ENCODE measurements around the gene TMEM9B. TPM values are rescaled to one million over a fixed set of nuclear protein-coding genes. Genes with fewer than 3 reads are reported as not detected.
"Not testable (repeated sequence)": the region's sequence is repeated elsewhere in the genome, so short reads cannot be mapped to it uniquely, and the experiment has no call there.

The TMEM9B gene
- 25.2 TPM for total RNA-seq
- 10 to 100 TPM; 33.7 to 39.8 (median 36.3) TPM for polyA plus RNA-seq (ENCODE audit: insufficient read depth in 1 of 8, insufficient read length in 8 of 8, low replicate concordance in 1 of 8)
- long read RNA-seq, donor 1, transcript TMEM9B-205 (5 exons, 2,083 nt), result major isoform, 5 of 6 reads
- long read RNA-seq, donor 1, partial matches to known transcripts, result 0 of 6 reads
- long read RNA-seq, donor 1, other reads (novel, unspliced or antisense), result 0 of 6 reads
- long read RNA-seq, donor 2, partial matches to known transcripts, result 0 of 4 reads
- long read RNA-seq, donor 2, other reads (novel, unspliced or antisense), result 0 of 4 reads
- long read RNA-seq, donor 3, transcript TMEM9B-205 (5 exons, 2,083 nt), result major isoform, 27 of 38 reads
- long read RNA-seq, donor 3, partial matches to known transcripts, result 8 of 38 reads
- long read RNA-seq, donor 3, other reads (novel, unspliced or antisense), result 0 of 38 reads
- long read RNA-seq, donor 4, transcript TMEM9B-205 (5 exons, 2,083 nt), result major isoform, 14 of 15 reads
- long read RNA-seq, donor 4, partial matches to known transcripts, result 0 of 15 reads
- long read RNA-seq, donor 4, other reads (novel, unspliced or antisense), result 0 of 15 reads
- long read RNA-seq, donor 5, transcript TMEM9B-205 (5 exons, 2,083 nt), result major isoform, 35 of 39 reads
- long read RNA-seq, donor 5, partial matches to known transcripts, result 0 of 39 reads
- long read RNA-seq, donor 5, other reads (novel, unspliced or antisense), result 0 of 39 reads
- long read RNA-seq, donor 6, transcript TMEM9B-201 (4 exons, 1,659 nt), result minor isoform, 5 of 33 reads
- long read RNA-seq, donor 6, transcript TMEM9B-205 (5 exons, 2,083 nt), result major isoform, 26 of 33 reads
- long read RNA-seq, donor 6, partial matches to known transcripts, result 0 of 33 reads
- long read RNA-seq, donor 6, other reads (novel, unspliced or antisense), result 0 of 33 reads
- long read RNA-seq, donor 7, transcript TMEM9B-205 (5 exons, 2,083 nt), result major isoform, 12 of 65 reads
- long read RNA-seq, donor 7, partial matches to known transcripts, result 50 of 65 reads
- long read RNA-seq, donor 7, other reads (novel, unspliced or antisense), result 0 of 65 reads
- long read RNA-seq, donor 8, transcript TMEM9B-205 (5 exons, 2,083 nt), result major isoform, 9 of 13 reads
- long read RNA-seq, donor 8, partial matches to known transcripts, result 0 of 13 reads
- long read RNA-seq, donor 8, other reads (novel, unspliced or antisense), result 0 of 13 reads
- long read RNA-seq, donor 9, transcript TMEM9B-205 (5 exons, 2,083 nt), result major isoform, 6 of 7 reads
- long read RNA-seq, donor 9, partial matches to known transcripts, result 0 of 7 reads
- long read RNA-seq, donor 9, other reads (novel, unspliced or antisense), result 0 of 7 reads
- long read RNA-seq, donor 10, transcript TMEM9B-202 (5 exons, 1,433 nt), result minor isoform, 5 of 33 reads
- long read RNA-seq, donor 10, transcript TMEM9B-205 (5 exons, 2,083 nt), result major isoform, 21 of 33 reads
- long read RNA-seq, donor 10, partial matches to known transcripts, result 6 of 33 reads
- long read RNA-seq, donor 10, other reads (novel, unspliced or antisense), result 0 of 33 reads
- long read RNA-seq, donor 11, transcript TMEM9B-205 (5 exons, 2,083 nt), result major isoform, 11 of 47 reads
- long read RNA-seq, donor 11, partial matches to known transcripts, result 35 of 47 reads
- long read RNA-seq, donor 11, other reads (novel, unspliced or antisense), result 0 of 47 reads

DNA sequence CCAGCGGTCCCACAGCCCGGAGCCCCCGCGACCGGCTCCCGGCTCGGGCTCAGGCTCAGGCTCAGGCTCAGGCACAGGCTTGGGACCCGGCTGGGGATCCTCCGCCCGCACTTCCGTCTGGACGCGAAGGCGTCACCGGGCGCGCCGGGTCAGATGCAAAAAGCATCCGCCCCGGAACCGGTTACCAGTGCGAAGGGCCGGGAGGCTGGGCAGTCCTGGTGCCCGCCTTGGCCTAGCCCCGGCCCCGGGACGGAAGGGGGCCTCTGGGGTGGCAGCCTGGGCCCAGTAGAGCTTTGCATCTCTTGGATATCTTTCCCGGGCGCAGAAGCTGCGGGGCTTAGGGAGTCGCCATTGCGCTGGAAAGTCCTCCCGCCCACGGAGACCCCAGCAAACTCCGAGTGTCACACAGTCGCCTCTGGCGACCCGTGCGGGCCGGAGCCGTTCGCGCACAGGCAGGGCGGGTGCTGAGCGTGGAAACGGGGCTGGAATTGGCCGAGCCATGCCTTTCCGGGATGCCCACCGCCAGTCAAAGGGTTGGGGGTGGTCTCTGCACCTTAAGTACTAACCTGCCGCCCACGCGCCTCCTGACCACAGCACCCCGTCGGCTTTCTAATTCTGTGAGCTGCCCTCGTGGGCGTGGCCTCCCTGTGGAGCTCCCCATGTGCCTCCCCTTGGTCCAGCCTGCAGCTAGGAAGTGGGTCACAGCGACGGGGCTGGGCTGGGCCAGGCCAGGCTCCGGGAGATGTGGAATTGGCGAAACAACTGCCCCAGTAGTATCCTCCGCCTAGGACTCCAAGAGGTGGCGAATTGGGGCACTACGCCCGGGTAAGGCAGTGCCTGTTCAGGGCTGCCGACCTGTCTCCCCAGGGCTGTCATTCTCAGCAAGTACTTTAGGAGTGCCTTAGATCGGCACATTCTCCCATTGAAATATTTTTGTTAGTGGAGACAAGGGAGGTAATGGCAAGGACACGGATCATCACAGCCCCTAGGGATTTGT, at the start of gene TMEM9B:
Gene TMEM9B, minus strand, starts transcription at position 119 of the 997 bp plus-strand sequence. CDS start 129 bp downstream, outside the sequence.
- Histone ChIP-seq H3K9me3 (replicated peaks; ENCODE audit: control insufficient read depth, low read depth, low read length) (no peaks in the 10 kb centered on the region), H3K27me3 (ENCODE audit: control insufficient read depth, insufficient read depth, low read length) (no peaks in the 10 kb centered on the region), H3K27ac (ENCODE audit: low read length) (peak within 1 kb of the TSS; percentile 96), H3K4me3 (ENCODE audit: low read length) (peak within 1 kb of the TSS; percentile 93), H3K36me3 (ENCODE audit: control insufficient read depth, insufficient read depth, low read length) (peaks cover 6% of the 10 kb centered on the region), H3K4me1 (ENCODE audit: control insufficient read depth, insufficient read depth, low read length) (peaks cover 16% of the 10 kb centered on the region)
- DNase-seq, result peak; percentile 94
- WGBS (ENCODE audit: insufficient coverage), result under 1% methylated on average over 64 of the region's 67 CpGs

DNA sequence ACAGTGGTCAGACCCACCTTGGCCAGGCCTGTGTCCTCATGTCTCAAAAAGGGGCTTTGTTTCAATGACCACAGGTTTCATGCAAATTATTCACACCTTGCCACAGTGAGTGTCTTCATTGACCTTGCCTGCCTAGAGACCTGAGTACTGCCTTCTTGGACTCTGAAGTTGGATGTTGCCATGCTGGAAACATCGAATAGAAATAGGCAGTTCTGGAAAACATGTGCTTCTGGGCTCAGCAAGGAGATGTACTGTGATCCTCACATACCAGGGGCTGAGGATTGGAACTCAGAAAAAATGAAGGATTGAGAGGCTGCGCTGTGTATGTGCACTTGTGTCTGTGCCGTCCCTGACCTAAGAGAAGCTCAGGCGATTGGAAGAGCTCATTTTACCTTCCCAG, 49.1 kb upstream of the TMEM9B start:
- Histone ChIP-seq H3K27ac (ENCODE audit: low read length) (no peak overlapping the region), H3K27me3 (ENCODE audit: control insufficient read depth, insufficient read depth, low read length) (no peaks in the 10 kb centered on the region), H3K4me1 (ENCODE audit: control insufficient read depth, insufficient read depth, low read length) (peaks cover 22% of the 10 kb centered on the region), H3K4me3 (ENCODE audit: low read length) (no peak overlapping the region), H3K9me3 (replicated peaks; ENCODE audit: control insufficient read depth, low read depth, low read length) (no peaks in the 10 kb centered on the region), H3K36me3 (ENCODE audit: control insufficient read depth, insufficient read depth, low read length) (no peaks in the 10 kb centered on the region)
- 75% methylated on average over 4 of the region's 4 CpGs for WGBS (ENCODE audit: insufficient coverage)
- no peak for DNase-seq

DNA sequence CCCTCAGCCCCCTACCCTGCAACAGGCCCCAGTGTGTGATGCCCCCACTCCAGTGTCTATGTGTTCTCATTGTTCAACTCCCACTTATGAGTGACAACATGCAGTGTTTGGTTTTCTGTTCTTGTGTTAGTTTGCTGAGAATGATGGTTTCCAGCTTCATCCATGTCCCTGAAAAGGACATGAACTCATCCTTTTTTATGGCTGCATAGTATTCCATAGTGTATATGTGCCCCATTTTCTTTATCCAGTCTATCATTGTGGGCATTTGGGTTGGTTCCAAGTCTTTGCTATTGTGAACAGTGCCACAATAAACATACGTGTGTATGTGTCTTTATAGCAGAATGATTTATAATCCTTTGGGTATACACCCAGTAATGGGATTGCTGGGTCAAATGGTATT, 45.3 kb upstream of the TMEM9B start:
- H3K27me3 ChIP-seq (ENCODE audit: control insufficient read depth, insufficient read depth, low read length), result peaks cover 13% of the 10 kb centered on the region
- not testable (repeated sequence) for H3K27ac ChIP-seq (ENCODE audit: low read length); H3K4me3 ChIP-seq (ENCODE audit: low read length); H3K4me1 ChIP-seq (ENCODE audit: control insufficient read depth, insufficient read depth, low read length); H3K36me3 ChIP-seq (ENCODE audit: control insufficient read depth, insufficient read depth, low read length); DNase-seq; H3K9me3 ChIP-seq (replicated peaks; ENCODE audit: control insufficient read depth, low read depth, low read length)
- no CpG with 5 or more reads among the region's 1 CpG for WGBS (ENCODE audit: insufficient coverage)

DNA sequence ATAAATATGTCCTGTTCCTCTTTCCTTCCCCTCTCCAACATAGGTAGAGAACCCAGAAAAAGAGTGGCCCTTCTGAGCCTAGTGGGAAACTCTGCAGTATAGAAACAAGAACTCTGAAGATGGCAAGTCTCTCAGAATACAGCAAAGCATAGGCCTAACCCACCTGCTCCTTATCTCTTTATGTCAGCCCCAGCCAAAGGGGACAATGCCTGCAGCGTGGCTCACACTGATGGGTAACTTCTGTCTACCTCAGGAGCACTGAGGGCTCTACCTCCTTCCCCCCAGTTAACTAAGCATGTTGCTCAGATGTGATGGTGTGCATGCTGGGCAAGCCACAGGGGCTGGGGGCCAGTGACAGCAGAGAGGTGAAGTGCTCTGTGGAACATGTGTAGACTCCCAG, 44.4 kb upstream of the TMEM9B start:
- no peaks in the 10 kb centered on the region for H3K36me3 ChIP-seq (ENCODE audit: control insufficient read depth, insufficient read depth, low read length)
- no peak overlapping the region for H3K27ac ChIP-seq (ENCODE audit: low read length)
- H3K9me3 ChIP-seq (replicated peaks; ENCODE audit: control insufficient read depth, low read depth, low read length), result no peaks in the 10 kb centered on the region
- no peak overlapping the region for H3K4me3 ChIP-seq (ENCODE audit: low read length)
- peaks cover 7% of the 10 kb centered on the region for H3K4me1 ChIP-seq (ENCODE audit: control insufficient read depth, insufficient read depth, low read length)
- DNase-seq, result no peak
- H3K27me3 ChIP-seq (ENCODE audit: control insufficient read depth, insufficient read depth, low read length), result peaks cover 21% of the 10 kb centered on the region
- WGBS (ENCODE audit: insufficient coverage), result no CpG with 5 or more reads among the region's 1 CpG

DNA sequence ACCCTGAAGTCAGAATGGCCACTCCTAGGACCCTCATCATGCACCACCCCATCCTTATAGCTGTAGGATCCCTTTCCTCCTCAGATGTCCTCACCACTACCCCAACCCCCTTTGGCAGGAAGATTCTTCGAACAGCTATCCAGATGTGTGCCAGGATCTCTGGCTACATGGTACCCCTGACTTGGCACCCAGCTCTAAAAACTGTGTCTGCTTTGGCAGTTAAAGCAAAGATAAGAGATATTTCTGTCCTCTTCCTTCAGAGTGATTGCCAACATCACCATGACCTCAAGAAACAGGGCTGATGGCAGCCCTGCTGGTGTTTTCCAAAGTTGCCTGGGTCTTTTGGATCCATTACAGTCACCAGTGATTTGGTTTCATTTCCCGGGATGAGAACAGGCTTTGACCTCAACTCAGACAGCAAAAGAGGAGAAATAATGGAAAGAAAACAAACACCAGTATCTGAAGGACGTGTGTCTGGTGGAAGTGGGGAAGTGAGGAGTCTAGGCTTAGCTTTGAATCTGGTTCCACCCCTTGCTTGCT, 43.8 kb upstream of the TMEM9B start:
- no peak for DNase-seq
- 63% methylated on average over 3 of the region's 3 CpGs for WGBS (ENCODE audit: insufficient coverage)

DNA sequence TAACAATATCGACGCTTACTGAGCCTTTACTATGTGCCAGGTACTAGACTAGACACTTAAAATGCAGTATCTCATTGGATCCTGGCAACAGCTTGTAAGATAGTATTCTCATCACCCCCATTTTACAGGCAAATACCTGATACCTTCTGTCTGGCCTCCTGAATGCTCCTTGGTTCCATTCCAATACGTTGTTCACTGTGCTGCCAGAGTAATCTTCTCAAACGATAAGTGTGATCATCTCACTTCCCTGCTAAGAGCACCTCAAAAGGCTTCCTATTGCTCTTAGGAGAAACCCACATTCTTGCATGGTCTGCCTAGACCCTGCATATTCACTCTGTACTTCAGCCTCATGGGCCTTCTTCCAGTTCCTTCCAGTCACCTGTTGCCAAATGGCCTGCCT, 40.8 kb upstream of the TMEM9B start:
- Histone ChIP-seq H3K36me3 (ENCODE audit: control insufficient read depth, insufficient read depth, low read length) (no peaks in the 10 kb centered on the region), H3K27me3 (ENCODE audit: control insufficient read depth, insufficient read depth, low read length) (peaks cover 45% of the 10 kb centered on the region), H3K27ac (ENCODE audit: low read length) (no peak overlapping the region), H3K4me3 (ENCODE audit: low read length) (no peak overlapping the region), H3K4me1 (ENCODE audit: control insufficient read depth, insufficient read depth, low read length) (peaks cover 16% of the 10 kb centered on the region), H3K9me3 (replicated peaks; ENCODE audit: control insufficient read depth, low read depth, low read length) (no peaks in the 10 kb centered on the region)
- DNase-seq, result no peak
- 37% methylated on average over 2 of the region's 4 CpGs for WGBS (ENCODE audit: insufficient coverage)

More for the DNA sequence above, 43.8 kb upstream of the TMEM9B start:
- peaks cover 12% of the 10 kb centered on the region for H3K4me1 ChIP-seq (ENCODE audit: control insufficient read depth, insufficient read depth, low read length)
- no peaks in the 10 kb centered on the region for H3K9me3 ChIP-seq (replicated peaks; ENCODE audit: control insufficient read depth, low read depth, low read length)
- no peaks in the 10 kb centered on the region for H3K36me3 ChIP-seq (ENCODE audit: control insufficient read depth, insufficient read depth, low read length)
- H3K27ac ChIP-seq (ENCODE audit: low read length), result no peak overlapping the region
- peaks cover 26% of the 10 kb centered on the region for H3K27me3 ChIP-seq (ENCODE audit: control insufficient read depth, insufficient read depth, low read length)
- H3K4me3 ChIP-seq (ENCODE audit: low read length), result no peak overlapping the region

- DNase-seq, result no peak
- Histone ChIP-seq H3K27me3 (ENCODE audit: control insufficient read depth, insufficient read depth, low read length) (peaks cover 45% of the 10 kb centered on the region), H3K27ac (ENCODE audit: low read length) (no peak overlapping the region), H3K4me3 (ENCODE audit: low read length) (peak overlapping the region; percentile 34), H3K9me3 (replicated peaks; ENCODE audit: control insufficient read depth, low read depth, low read length) (no peaks in the 10 kb centered on the region), H3K36me3 (ENCODE audit: control insufficient read depth, insufficient read depth, low read length) (no peaks in the 10 kb centered on the region), H3K4me1 (ENCODE audit: control insufficient read depth, insufficient read depth, low read length) (peaks cover 16% of the 10 kb centered on the region)
- 2% methylated on average over 65 of the region's 69 CpGs for WGBS (ENCODE audit: insufficient coverage)
Observed at GRCh38 chr11:9004183-9004926, 40.1 kb upstream of the TMEM9B start.

GRCh38 chr11:9003573-9004182, 39.4 kb upstream of the TMEM9B start, which contains the start of gene NRIP3:
TSS of gene NRIP3 (minus strand) at chr11:9004001. CDS start at chr11:9003935, 66 bp downstream.
- no peaks in the 10 kb centered on the region for H3K9me3 ChIP-seq (replicated peaks; ENCODE audit: control insufficient read depth, low read depth, low read length)
- peak within 1 kb of the TSS; percentile 48 for H3K4me3 ChIP-seq (ENCODE audit: low read length)
- peaks cover 45% of the 10 kb centered on the region for H3K27me3 ChIP-seq (ENCODE audit: control insufficient read depth, insufficient read depth, low read length)
- under 1% methylated on average over 83 of the region's 83 CpGs for WGBS (ENCODE audit: insufficient coverage)
- no peaks in the 10 kb centered on the region for H3K36me3 ChIP-seq (ENCODE audit: control insufficient read depth, insufficient read depth, low read length)
- DNase-seq, result peak; percentile 83
- H3K4me1 ChIP-seq (ENCODE audit: control insufficient read depth, insufficient read depth, low read length), result peaks cover 16% of the 10 kb centered on the region
- H3K27ac ChIP-seq (ENCODE audit: low read length), result no peak within 1 kb of the TSS
